ENCODE data around the gene PLBD1. TPM values are rescaled to one million over a fixed set of nuclear protein-coding genes. Genes with fewer than 3 reads are reported as not detected.

PLBD1 gene
- total RNA-seq, 2 donors from 2014 or later = 4.6 to 14.5 TPM

GRCh38 chr12:14612250-14612649, 44.6 kb upstream of the PLBD1 start:
- Histone ChIP-seq H3K4me3 (no peak overlapping the region), H3K36me3 (replicated peaks in 1 of 2; ENCODE audit: insufficient read depth in 1 of 2, low read depth in 2 of 2) (no peaks in the 10 kb centered on the region), H3K9me3 (no peaks in the 10 kb centered on the region), H3K4me1 (peaks cover 8% of the 10 kb centered on the region), H3K27ac (no peak overlapping the region), H3K27me3 (no peaks in the 10 kb centered on the region)
- no peak for DNase-seq
- TF ChIP-seq POLR2A (IDR thresholded peaks at IDR 0.05) = no peak
- TF ChIP-seq, protein P1, sequence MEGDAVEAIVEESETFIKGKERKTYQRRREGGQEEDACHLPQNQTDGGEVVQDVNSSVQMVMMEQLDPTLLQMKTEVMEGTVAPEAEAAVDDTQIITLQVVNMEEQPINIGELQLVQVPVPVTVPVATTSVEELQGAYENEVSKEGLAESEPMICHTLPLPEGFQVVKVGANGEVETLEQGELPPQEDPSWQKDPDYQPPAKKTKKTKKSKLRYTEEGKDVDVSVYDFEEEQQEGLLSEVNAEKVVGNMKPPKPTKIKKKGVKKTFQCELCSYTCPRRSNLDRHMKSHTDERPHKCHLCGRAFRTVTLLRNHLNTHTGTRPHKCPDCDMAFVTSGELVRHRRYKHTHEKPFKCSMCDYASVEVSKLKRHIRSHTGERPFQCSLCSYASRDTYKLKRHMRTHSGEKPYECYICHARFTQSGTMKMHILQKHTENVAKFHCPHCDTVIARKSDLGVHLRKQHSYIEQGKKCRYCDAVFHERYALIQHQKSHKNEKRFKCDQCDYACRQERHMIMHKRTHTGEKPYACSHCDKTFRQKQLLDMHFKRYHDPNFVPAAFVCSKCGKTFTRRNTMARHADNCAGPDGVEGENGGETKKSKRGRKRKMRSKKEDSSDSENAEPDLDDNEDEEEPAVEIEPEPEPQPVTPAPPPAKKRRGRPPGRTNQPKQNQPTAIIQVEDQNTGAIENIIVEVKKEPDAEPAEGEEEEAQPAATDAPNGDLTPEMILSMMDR (IDR thresholded peaks at IDR 0.05) = no peak
- intact Hi-C loops (cut with DNase I) = no loop called here
- no peak for ATAC-seq
- WGBS, 2 donors = 74 to 82% methylated on average over 3 of the region's 3 CpGs

DNA sequence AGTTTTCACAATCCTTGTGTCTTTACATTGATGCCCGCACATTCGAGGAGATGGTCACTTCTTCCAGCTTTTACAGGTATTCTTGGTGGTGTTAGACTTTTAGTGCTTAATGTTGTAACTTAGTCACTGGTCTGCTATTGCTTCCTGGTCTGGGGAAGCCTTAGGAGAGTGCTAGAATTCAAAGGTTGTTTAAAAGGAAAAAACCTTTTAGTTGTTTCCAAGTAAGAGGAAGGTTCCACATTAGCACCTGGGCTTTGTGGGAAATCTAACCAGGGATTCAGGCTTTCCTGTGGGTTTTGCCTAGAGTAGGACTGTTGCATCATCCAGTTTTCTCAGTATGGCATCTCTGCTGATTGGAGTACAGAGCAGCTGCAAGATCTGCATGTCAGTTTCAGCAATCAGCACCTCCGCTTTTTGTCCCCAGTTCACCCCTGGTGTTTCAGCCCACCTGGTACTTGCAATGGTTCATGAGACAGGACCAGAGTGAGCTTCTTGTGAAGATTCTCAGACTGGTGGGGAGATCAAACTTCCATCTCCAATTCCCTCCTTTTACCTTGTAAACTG, 44.0 kb upstream of the PLBD1 start:
- ATAC-seq = no peak
- no peak overlapping the region for H3K27ac ChIP-seq
- H3K4me1 ChIP-seq = peaks cover 8% of the 10 kb centered on the region
- no peaks in the 10 kb centered on the region for H3K27me3 ChIP-seq
- no peak for DNase-seq
- TF ChIP-seq POLR2A (IDR thresholded peaks at IDR 0.05) = no peak
- TF ChIP-seq, protein P1 (IDR thresholded peaks at IDR 0.05) = no peak
- no peaks in the 10 kb centered on the region for H3K9me3 ChIP-seq
- intact Hi-C loops (cut with DNase I) = no loop called here
- H3K36me3 ChIP-seq (replicated peaks in 1 of 2; ENCODE audit: insufficient read depth in 1 of 2, low read depth in 2 of 2) = no peaks in the 10 kb centered on the region
- no peak overlapping the region for H3K4me3 ChIP-seq
- 89% methylated on average over 3 of the region's 3 CpGs for WGBS, 2 donors

GRCh38 chr12:14607568-14607967, 39.9 kb upstream of the PLBD1 start:
- DNase-seq = no peak
- no peak for TF ChIP-seq POLR2A (IDR thresholded peaks at IDR 0.05)
- TF ChIP-seq, protein P1 (IDR thresholded peaks at IDR 0.05) = no peak
- intact Hi-C loops (cut with DNase I) = no loop called here
- ATAC-seq = no peak
- no peaks in the 10 kb centered on the region for H3K27me3 ChIP-seq
- no peaks in the 10 kb centered on the region for H3K4me1 ChIP-seq
- no peaks in the 10 kb centered on the region for H3K9me3 ChIP-seq
- no peak overlapping the region for H3K4me3 ChIP-seq
- no peaks in the 10 kb centered on the region for H3K36me3 ChIP-seq (replicated peaks in 1 of 2; ENCODE audit: insufficient read depth in 1 of 2, low read depth in 2 of 2)
- H3K27ac ChIP-seq = no peak overlapping the region

- intact Hi-C loops (cut with DNase I) = no loop called here
- ATAC-seq = no peak
- Histone ChIP-seq H3K36me3 (replicated peaks in 1 of 2; ENCODE audit: insufficient read depth in 1 of 2, low read depth in 2 of 2) (no peaks in the 10 kb centered on the region), H3K27me3 (no peaks in the 10 kb centered on the region), H3K9me3 (no peaks in the 10 kb centered on the region), H3K4me1 (peaks cover 10% of the 10 kb centered on the region), H3K27ac (no peak overlapping the region), H3K4me3 (no peak overlapping the region)
- 64 to 67% methylated on average over 3 of the region's 3 CpGs for WGBS, 2 donors
- DNase-seq = no peak
- TF ChIP-seq POLR2A (IDR thresholded peaks at IDR 0.05) = no peak
Observed at GRCh38 chr12:14605401-14605989, 37.8 kb upstream of the PLBD1 start.

DNA sequence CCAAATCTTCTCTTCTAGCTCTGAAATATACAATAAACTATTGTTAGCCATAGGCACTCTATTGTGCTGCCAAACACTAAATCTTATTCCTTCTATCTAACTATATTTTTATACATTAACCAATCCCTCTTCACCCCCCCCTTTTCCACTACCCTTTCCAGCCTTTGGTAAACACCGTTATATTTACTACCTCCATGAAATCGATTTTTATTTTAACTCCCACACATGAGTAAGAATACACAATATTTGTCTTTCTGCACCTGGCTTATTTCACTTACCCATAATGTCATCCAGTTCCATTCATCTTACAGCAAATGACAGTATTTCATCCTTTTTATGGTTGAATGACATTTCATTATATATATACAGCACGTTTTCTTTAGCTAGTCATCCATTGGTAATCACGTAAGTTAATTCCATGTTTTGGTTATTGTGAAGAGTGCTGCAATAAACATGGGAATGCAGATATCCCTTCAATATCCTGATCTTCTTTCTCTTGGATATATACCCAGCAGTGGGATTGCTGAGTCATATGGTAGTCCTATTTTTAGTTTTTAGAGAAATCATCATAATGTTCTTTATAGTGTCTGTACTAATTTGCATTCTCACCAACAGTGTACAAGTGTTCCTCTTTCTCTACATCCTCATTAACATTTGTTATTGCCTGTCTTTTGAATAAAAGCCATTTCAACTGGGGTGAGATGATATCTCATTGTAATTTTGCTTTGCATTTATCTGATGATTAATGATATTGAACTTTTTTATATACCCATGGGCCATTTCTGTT, 34.2 kb upstream of the PLBD1 start:
- intact Hi-C loops (cut with DNase I) = no loop called here
- Histone ChIP-seq H3K4me1 (peaks cover 12% of the 10 kb centered on the region), H3K27ac (peak overlapping the region in 2 of 4 donors; percentile 30 to 51), H3K27me3 (no peaks in the 10 kb centered on the region), H3K9me3 (no peaks in the 10 kb centered on the region), H3K36me3 (replicated peaks in 1 of 2; ENCODE audit: insufficient read depth in 1 of 2, low read depth in 2 of 2) (no peaks in the 10 kb centered on the region), H3K4me3 (no peak overlapping the region)
- peak; percentile 76 for ATAC-seq
- WGBS, 2 donors = 29 to 32% methylated on average over 4 of the region's 4 CpGs
- no peak for DNase-seq
- no peak for TF ChIP-seq POLR2A (IDR thresholded peaks at IDR 0.05)
- TF ChIP-seq, protein P1 (IDR thresholded peaks at IDR 0.05) = no peak

Measured in body of pancreas (tissue), 4 donors.